ENCODE results near the gene PFN1.
A peak's percentile ranks its signal among the peaks of the same experiment; 100 is the strongest.
"Not testable (repeated sequence)": the region's sequence is repeated elsewhere in the genome, so short reads cannot be mapped to it uniquely, and the experiment has no call there.

The PFN1 gene

DNA sequence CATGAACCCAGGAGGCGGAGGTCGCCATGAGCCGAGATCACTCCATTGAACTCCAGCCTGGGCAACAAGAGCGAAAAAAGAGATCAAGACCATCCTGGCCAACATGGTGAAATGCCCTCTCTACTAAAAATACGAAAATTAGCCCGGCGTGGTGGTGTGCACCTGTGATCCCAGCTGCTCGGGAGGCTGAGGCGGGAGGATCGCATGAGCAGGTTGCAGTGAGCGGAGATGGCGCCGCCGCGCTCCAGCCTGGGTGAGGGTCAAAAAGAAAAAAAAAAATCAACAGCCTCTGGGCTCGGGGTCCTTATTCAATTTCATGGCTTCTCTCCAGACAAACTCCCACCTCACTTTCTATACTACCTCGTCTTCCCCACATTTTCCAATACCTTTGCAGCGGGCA lies 19.4 kb downstream of the PFN1 start:
- TF ChIP-seq, protein P1, sequence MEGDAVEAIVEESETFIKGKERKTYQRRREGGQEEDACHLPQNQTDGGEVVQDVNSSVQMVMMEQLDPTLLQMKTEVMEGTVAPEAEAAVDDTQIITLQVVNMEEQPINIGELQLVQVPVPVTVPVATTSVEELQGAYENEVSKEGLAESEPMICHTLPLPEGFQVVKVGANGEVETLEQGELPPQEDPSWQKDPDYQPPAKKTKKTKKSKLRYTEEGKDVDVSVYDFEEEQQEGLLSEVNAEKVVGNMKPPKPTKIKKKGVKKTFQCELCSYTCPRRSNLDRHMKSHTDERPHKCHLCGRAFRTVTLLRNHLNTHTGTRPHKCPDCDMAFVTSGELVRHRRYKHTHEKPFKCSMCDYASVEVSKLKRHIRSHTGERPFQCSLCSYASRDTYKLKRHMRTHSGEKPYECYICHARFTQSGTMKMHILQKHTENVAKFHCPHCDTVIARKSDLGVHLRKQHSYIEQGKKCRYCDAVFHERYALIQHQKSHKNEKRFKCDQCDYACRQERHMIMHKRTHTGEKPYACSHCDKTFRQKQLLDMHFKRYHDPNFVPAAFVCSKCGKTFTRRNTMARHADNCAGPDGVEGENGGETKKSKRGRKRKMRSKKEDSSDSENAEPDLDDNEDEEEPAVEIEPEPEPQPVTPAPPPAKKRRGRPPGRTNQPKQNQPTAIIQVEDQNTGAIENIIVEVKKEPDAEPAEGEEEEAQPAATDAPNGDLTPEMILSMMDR (IDR thresholded peaks at IDR 0.05; ENCODE audit: insufficient read depth, low read depth, low read length, missing control alignments): no peak
- no peak overlapping the region for H3K4me3 ChIP-seq (ENCODE audit: low read length)
- DNase-seq (ENCODE audit: low read depth): no peak

DNA sequence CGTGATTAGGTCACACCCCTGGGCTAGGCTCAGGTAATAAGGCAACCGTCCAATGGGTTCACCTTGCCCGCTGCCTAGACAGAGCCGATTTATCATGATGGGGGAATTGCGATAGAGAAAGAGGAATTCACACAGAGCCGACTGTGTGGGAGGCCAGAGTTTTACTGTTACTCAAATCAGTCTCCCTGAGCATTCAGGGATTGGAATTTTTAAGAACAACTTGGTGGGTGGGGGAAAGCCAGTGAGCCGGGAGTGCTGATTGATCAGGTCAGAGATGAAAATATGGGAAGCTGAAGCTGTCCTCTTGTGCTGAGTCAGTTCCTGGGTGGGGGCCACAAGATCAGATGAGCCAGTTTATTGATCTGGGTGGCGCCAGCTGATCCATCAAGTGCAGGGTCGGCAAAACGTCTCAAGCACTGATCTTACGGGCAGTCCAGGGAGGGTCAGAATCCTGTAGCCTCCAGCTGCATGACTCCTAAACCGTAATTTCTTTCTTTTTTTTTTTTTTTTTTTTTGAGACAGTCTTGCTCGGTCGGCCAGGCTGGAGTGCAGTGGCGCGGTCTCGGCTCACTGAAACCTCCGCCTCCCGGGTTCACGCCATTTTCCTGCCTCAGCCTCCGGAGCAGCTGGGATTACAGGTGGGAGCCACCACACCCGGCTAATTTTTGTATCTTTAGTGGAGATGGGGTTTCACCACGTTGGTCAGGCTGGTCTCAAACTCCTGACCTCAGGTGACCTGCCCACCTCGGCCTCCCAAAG lies 21.6 kb downstream of the PFN1 start:
- H3K4me3 ChIP-seq (ENCODE audit: low read length); DNase-seq (ENCODE audit: low read depth): not testable (repeated sequence)

DNA sequence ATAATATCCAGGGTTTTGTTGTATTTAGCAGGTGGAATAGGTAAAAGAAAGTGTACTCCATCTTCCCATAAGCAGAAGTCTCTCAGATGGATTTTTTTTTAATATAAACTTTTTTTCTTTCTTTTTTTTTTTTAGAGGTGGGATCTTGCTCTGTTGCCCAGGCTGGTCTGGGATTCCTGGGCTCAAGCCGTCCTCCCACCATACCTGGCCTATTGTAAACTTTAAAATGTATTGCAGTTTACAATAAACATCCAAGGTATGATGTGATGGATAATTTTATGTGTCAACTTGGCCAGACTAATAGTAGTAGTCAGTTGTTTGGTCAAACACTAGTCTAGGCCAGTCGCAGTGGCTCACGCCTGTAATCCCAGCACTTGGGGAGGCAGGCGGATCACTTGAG lies 27.0 kb downstream of the PFN1 start:
- H3K4me3 ChIP-seq (ENCODE audit: low read length): no peak overlapping the region
- DNase-seq (ENCODE audit: low read depth): no peak
- TF ChIP-seq, protein P1 (IDR thresholded peaks at IDR 0.05; ENCODE audit: insufficient read depth, low read depth, low read length, missing control alignments): no peak

DNA sequence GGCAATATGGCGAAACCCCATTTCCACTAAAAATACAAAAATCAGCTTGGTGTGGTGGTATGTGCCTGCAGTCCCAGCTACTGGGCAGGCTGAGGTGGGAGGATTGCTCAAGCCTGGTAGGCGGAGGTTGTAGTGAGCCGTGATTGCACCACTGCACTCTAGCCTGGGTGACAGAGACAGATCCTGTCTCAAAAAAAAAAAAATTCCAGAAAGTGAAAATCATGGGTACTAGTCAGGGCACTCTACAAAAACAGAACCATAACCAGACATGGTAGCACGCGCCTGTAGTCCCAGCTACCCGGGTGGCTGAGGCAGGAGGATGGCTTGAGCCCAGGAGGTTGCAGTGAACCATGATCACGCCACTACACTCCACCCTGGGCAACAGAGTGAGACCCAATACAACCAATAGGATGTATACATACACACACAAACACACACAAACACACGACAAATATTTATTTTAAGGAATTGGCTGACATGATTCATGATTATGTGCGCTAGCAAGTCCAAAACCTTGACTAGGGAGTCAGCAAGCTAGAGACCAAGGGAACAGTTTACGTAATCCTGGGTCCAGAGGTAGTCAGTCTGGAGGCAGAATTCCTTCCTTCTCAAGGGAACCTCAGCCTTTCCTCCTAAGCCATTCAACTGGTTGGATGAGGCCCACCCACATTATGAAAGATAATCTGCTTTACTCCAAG lies 27.8 kb downstream of the PFN1 start:
- peak; percentile 84 for DNase-seq (ENCODE audit: low read depth)
- H3K4me3 ChIP-seq (ENCODE audit: low read length): no peak overlapping the region
- TF ChIP-seq, protein P1 (IDR thresholded peaks at IDR 0.05; ENCODE audit: insufficient read depth, low read depth, low read length, missing control alignments): no peak

DNA sequence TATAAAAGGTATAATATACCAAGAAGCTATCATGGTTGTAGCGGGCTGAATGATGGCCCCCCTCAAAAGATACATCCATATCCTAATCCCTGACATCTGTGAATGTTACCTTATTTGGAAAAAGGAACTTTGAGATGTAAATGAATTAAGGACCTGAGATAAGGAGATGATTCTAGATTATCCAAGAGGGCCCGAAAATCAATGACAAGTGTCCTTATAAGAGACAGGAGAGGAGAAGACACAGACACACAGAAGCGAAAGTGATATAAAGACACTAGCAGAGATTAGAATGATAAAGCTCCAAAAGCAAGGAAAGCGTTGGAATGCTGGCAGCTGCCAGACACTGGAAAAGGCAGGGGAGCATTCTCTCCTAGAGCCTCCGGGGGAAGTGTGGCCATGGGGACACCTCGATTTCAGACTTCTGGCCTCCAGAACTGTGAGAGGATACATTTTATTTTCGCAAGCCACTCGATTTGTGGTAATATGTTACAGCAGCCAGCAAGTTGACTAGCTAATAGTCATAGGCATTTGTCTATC lies 28.8 kb downstream of the PFN1 start:
- DNase-seq (ENCODE audit: low read depth): no peak
- TF ChIP-seq, protein P1 (IDR thresholded peaks at IDR 0.05; ENCODE audit: insufficient read depth, low read depth, low read length, missing control alignments): no peak
- no peak overlapping the region for H3K4me3 ChIP-seq (ENCODE audit: low read length)

DNA sequence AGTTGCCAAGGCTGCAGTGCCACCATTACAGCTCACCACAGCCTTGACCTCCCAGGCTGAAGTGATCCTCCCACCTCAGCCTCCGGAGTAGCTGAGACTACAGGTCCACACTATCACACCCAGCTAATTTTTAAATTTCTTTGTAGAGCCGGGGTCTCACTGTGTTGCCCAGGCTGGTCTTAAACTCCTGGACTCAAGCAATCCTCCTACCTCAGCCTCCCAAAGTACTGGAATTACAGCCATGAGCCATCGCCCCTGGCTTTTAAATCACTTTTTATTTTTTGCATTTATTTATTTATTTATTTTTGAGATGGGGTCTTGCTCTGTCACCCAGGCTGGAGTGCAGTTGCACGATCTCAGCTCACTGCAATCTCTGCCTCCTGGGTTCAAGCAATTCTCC lies 33.8 kb downstream of the PFN1 start:
- DNase-seq (ENCODE audit: low read depth); H3K4me3 ChIP-seq (ENCODE audit: low read length): not testable (repeated sequence)

DNA sequence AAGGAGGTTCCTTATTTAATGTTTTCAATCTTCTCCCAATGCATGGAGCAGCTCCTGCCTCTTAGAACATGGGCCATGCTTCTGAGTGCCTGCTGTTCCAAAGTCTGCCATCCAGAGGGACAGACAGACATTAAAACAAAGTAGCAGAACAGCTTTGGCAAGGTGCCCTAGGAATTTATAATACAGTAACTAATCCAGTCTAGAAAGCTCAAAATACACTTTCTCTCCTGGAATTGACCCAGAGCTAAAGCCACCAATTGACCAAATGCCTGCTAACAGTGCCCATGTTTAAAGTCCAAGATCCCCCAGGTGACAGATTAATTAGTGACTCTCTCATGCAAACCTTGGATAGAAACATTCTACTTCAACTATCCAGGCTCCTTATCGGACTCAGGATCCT lies 34.3 kb downstream of the PFN1 start:
- H3K4me3 ChIP-seq (ENCODE audit: low read length): no peak overlapping the region
- TF ChIP-seq, protein P1 (IDR thresholded peaks at IDR 0.05; ENCODE audit: insufficient read depth, low read depth, low read length, missing control alignments): no peak
- DNase-seq (ENCODE audit: low read depth): no peak
